Measurements from ENCODE around the gene STK32C.
"Not testable (repeated sequence)": the region's sequence is repeated elsewhere in the genome, so short reads cannot be mapped to it uniquely, and the experiment has no call there.

Gene STK32C

GRCh38 chr10:132167041-132167674 is 140.6 kb downstream of the STK32C start:
- DNase-seq (ENCODE audit: low read depth) = no peak

GRCh38 chr10:132166216-132166950 is 141.4 kb downstream of the STK32C start:
- no peak for DNase-seq (ENCODE audit: low read depth)

DNA sequence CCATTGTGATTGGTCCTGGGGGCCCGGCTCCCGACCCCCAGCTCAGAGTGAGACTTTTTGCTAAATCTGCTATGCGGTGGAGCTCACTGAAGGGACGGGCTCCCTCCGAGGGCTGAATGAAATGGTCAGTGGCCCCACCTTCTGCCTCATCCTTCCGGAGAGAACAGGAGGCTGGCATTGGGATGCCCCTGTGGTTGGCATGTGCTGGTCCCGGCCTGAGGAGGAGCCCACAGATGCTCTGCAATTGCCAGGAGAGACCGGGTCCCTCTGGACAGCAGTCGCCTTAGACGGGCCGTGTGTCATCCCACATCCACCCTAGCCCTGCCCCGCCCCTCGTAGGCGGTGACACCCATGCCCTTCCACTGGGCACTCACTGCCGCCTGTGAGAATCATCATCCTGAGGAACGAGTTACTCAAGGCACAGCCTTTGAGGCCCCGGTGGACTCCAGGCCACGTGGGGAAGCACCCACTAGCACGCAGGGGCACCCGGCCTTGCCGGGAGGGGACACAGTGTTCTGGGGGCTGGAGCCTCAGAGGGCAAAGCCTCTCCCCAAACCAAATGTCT is 142.3 kb downstream of the STK32C start:
- DNase-seq (ENCODE audit: low read depth) = no peak

DNA sequence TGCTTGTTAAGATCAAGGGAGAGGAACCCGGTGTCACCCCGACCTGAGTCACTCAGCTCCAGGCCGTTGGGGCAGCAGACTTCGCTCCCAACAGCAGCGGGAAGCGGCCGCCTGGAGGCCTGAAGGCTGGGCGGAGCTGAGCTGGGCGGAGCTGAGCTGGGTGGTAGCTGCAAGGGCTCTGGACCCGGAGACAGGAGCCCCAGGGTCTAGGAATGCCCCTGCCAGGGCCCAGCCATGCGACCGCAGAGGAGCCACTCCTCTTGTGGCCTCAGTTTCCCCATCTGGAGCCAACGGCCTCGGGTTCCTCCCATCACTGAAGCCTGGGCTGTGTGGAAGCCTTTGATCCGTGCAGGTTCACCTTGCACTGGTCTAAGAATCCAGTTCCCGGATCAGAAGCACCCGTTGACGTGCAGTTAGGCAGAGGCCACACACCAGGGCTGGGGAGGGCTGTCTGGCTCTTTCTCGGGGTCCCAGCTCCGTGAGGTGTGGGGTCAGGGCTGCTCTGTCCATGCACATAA is 142.9 kb downstream of the STK32C start:
- DNase-seq (ENCODE audit: low read depth) = no peak

GRCh38 chr10:132163826-132164515 is 143.8 kb downstream of the STK32C start:
- no peak for DNase-seq (ENCODE audit: low read depth)

DNA sequence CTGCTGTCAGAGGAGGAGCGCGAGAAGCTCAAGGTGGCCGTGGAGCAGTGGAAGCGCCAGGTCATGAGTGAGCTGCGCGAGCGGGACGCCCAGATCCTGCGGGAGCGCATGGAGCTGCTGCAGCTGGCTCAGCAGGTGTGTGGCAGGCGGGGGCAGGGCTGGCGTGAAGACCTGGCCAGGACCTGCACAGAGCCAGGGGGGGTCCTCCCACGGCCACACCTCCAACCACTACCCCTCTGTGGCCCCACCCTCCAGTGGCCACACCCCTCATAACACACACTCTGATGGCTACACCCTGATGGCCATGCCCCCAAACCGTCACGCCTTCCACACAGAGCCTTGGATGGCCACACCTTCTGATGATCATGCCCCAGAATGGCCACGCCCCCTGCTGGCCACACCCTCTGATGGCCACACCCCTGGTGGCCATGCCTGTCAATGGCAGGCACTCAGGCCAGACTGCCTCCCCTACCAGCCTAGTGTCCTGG is 144.4 kb downstream of the STK32C start:
- DNase-seq (ENCODE audit: low read depth) = peak; percentile 35

- no peak for DNase-seq (ENCODE audit: low read depth)
Measured at GRCh38 chr10:132162590-132163277, 145.0 kb downstream of the STK32C start.

GRCh38 chr10:132162021-132162531 is 145.7 kb downstream of the STK32C start:
- DNase-seq (ENCODE audit: low read depth) = no peak

DNA sequence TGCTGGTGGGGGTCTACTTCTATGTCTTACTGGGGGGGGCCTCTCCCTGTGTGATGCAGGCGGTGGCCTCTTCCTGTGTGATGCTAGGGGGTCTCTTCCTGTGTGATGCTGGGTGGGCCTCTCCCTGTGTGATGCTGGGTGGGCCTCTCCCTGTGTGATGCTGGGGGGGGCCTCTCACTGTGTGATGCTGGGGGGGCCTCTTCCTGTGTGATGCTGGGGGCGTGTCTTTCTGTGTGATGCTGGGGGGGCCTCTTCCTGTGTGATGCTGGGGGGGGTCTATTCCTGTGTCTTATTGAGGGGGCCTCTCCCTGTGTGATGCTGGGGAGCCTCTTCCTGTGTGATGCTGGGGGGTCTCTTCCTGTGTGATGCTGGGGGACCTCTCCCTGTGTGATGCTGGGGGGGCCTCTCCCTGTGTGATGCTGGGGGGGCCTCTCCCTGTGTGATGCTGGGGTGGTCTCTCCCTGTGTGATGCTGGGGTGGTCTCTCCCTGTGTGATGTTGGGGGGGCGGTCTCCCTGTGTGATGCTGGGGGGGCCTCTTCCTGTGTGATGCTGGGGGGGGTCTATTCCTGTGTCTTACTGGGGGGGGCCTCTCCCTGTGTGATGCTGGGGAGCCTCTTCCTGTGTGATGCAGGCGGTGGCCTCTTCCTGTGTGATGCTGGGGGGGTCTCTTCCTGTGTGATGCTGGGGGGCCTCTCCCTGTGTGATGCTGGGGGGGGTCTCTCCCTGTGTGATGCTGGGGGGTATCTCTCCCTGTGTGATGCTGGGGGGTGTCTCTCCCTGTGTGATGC is 146.7 kb downstream of the STK32C start:
- not testable (repeated sequence) for DNase-seq (ENCODE audit: low read depth)

DNA sequence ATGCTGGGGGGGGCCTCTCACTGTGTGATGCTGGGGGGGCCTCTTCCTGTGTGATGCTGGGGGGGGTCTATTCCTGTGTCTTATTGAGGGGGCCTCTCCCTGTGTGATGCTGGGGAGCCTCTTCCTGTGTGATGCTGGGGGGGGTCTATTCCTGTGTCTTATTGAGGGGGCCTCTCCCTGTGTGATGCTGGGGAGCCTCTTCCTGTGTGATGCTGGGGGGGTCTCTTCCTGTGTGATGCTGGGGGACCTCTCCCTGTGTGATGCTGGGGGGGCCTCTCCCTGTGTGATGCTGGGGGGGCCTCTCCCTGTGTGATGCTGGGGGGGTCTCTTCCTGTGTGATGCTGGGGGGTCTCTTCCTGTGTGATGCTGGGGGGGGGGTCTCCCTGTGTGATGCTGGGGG is 147.5 kb downstream of the STK32C start:
- DNase-seq (ENCODE audit: low read depth) = not testable (repeated sequence)

GRCh38 chr10:132159302-132160230 is 148.2 kb downstream of the STK32C start:
- DNase-seq (ENCODE audit: low read depth) = not testable (repeated sequence)

DNA sequence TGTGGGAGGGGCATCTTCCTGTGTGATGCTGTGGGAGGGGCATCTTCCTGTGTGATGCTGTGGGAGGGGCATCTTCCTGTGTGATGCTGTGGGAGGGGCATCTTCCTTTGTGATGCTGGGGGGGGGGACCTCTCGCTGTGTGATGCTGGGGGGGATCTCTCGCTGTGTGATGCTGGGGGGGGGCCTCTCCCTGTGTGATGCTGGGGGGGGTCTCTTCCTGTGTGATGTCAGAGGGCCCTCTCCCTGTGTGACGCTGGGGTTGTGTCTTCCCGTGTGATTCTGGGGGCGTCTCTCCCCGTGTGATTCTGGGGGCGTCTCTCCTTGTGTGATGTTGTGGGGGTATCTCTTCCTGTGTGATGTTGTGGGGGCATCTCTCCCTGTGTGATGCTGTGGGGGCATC is 148.9 kb downstream of the STK32C start:
- DNase-seq (ENCODE audit: low read depth) = no peak

DNA sequence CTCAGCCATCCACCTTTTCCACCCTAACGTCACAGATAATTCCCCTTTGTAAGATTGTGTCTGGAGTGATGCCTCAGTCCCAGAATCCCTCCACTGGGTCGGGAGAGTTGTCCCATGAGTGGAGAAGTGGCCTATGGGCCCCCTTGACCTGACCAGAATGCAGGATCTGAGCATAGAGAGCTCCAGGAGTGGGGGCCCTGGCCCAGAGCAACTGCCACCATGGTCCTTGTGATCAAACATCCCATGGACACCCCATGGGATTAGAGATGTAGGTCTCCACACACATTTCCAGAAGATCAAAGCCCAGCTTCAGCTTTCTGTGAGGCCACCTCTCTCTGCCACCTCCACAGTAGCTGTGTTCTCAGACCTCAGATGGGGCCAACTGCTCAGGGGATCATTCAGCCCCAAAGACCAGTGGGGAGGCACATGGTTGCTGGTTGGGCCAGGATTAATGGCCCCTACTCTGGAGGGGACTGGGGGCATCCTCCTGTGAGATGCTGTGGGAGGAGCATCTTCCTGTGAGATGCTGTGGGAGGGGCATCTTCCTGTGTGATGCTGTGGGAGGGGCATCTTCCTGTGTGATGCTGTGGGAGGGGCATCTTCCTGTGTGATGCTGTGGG is 149.5 kb downstream of the STK32C start:
- no peak for DNase-seq (ENCODE audit: low read depth)
